Measurements from ENCODE around the gene MPG. TPM values are rescaled to one million over a fixed set of nuclear protein-coding genes. Genes with fewer than 3 reads are reported as not detected.

The MPG gene
- total RNA-seq, 1 experiment from 2014 or later = 86.2 TPM

- no peaks in the 10 kb centered on the region for H3K27me3 ChIP-seq (ENCODE audit: insufficient read depth, low read depth)
- H3K36me3 ChIP-seq (ENCODE audit: low read depth) = 0 out of 2 replicates have a peak, but pooled peaks cover 6% of the 10 kb centered on the region
- H3K9me2 ChIP-seq (ENCODE audit: insufficient read depth) = no peaks in the 10 kb centered on the region
- H4K20me1 ChIP-seq (ENCODE audit: insufficient read depth) = peaks cover 13% of the 10 kb centered on the region
- H3K9me3 ChIP-seq (ENCODE audit: insufficient read depth, low read depth) = no peaks in the 10 kb centered on the region
- no peak overlapping the region for H2AFZ ChIP-seq
- POLR2A ChIA-PET (ENCODE audit: unreplicated experiment) = no interaction called here
- no peak for TF ChIP-seq CTCF (conservative IDR thresholded peaks at IDR 0.05)
- no peak for TF ChIP-seq EZH2 (IDR thresholded peaks at IDR 0.05; ENCODE audit: low read depth)
- intact Hi-C loops (cut with micrococcal nuclease; ENCODE audit: unreplicated experiment) = no loop called here
- H3K4me3 ChIP-seq = no peak overlapping the region
- no peak for DNase-seq
- no peak overlapping the region for H3K4me2 ChIP-seq
- no peak overlapping the region for H3K27ac ChIP-seq
- no TSS peak for BruUV-seq (replicated peaks)
- H3F3A ChIP-seq (ENCODE audit: insufficient read depth, low read depth) = no peaks in the 10 kb centered on the region
- no peaks in the 10 kb centered on the region for H3K4me1 ChIP-seq (replicated peaks; ENCODE audit: insufficient read depth)
- CTCF ChIA-PET = no interaction called here
- peaks cover 4% of the 10 kb centered on the region; the same call in 1 of the 2 replicates for H3K79me2 ChIP-seq (ENCODE audit: low read depth)
These were observed 47.0 kb downstream of the MPG start for GRCh38 chr16:125011-125410.

- no peak for DNase-seq
- Histone ChIP-seq H3K36me3 (ENCODE audit: low read depth) (no peaks in the 10 kb centered on the region), H3K4me1 (replicated peaks; ENCODE audit: insufficient read depth) (no peaks in the 10 kb centered on the region), H3F3A (ENCODE audit: insufficient read depth, low read depth) (no peaks in the 10 kb centered on the region), H3K4me2 (no peak overlapping the region), H3K4me3 (no peak overlapping the region), H4K20me1 (ENCODE audit: insufficient read depth) (peaks cover 12% of the 10 kb centered on the region), H3K79me2 (ENCODE audit: low read depth) (peaks cover 16% of the 10 kb centered on the region), H3K27me3 (ENCODE audit: insufficient read depth, low read depth) (no peaks in the 10 kb centered on the region), H3K9me2 (ENCODE audit: insufficient read depth) (no peaks in the 10 kb centered on the region), H3K9me3 (ENCODE audit: insufficient read depth, low read depth) (no peaks in the 10 kb centered on the region), H3K27ac (no peak overlapping the region), H2AFZ (no peak overlapping the region)
- intact Hi-C loops (cut with micrococcal nuclease; ENCODE audit: unreplicated experiment) = no loop called here
- ChIA-PET CTCF (interaction anchor here (0.6 kb wide), 1 partner anchor 22 kb away, joined by 3 read pairs; no protein-coding TSS in a partner anchor), POLR2A (ENCODE audit: unreplicated experiment) (no interaction called here)
- BruUV-seq (replicated peaks) = no TSS peak
- TF ChIP-seq EZH2 (IDR thresholded peaks at IDR 0.05; ENCODE audit: low read depth) = no peak
- TF ChIP-seq CTCF (conservative IDR thresholded peaks at IDR 0.05) = no peak
These were observed 51.0 kb downstream of the MPG start for GRCh38 chr16:129075-129474.

- intact Hi-C loops (cut with micrococcal nuclease; ENCODE audit: unreplicated experiment) = no loop called here
- H3K4me3 ChIP-seq = no peak overlapping the region
- H3K79me2 ChIP-seq (ENCODE audit: low read depth) = peaks cover 29% of the 10 kb centered on the region
These were observed 52.6 kb downstream of the MPG start for GRCh38 chr16:130533-131173.

More at GRCh38 chr16:130533-131173, 52.6 kb downstream of the MPG start:
- H3K27ac ChIP-seq = no peak overlapping the region
- no peaks in the 10 kb centered on the region for H3K9me2 ChIP-seq (ENCODE audit: insufficient read depth)
- no peak overlapping the region for H2AFZ ChIP-seq
- DNase-seq = no peak
- no TSS peak for BruUV-seq (replicated peaks)
- peaks cover 5% of the 10 kb centered on the region; the same call in 1 of the 2 replicates for H3F3A ChIP-seq (ENCODE audit: insufficient read depth, low read depth)
- no peaks in the 10 kb centered on the region for H3K27me3 ChIP-seq (ENCODE audit: insufficient read depth, low read depth)
- H3K9me3 ChIP-seq (ENCODE audit: insufficient read depth, low read depth) = no peaks in the 10 kb centered on the region
- ChIA-PET CTCF (no interaction called here), POLR2A (ENCODE audit: unreplicated experiment) (interaction anchor here (0.6 kb wide), 1 partner anchor 125 kb away, joined by 3 read pairs; no protein-coding TSS in a partner anchor)
- H3K4me1 ChIP-seq (replicated peaks; ENCODE audit: insufficient read depth) = no peaks in the 10 kb centered on the region
- no peak overlapping the region for H3K4me2 ChIP-seq
- no peaks in the 10 kb centered on the region for H3K36me3 ChIP-seq (ENCODE audit: low read depth)
- H4K20me1 ChIP-seq (ENCODE audit: insufficient read depth) = peaks cover 12% of the 10 kb centered on the region
- TF ChIP-seq CTCF (conservative IDR thresholded peaks at IDR 0.05) (no peak), EZH2 (IDR thresholded peaks at IDR 0.05; ENCODE audit: low read depth) (no peak)

Measured in PC-9 (cell line).